NCI-H2107 treated with DMSO at 0.1 percent for 48 hours (cell line): ENCODE measurements around the gene SLC27A5.
A peak's percentile ranks its signal among the peaks of the same experiment; 100 is the strongest.
"Not testable (repeated sequence)": the region's sequence is repeated elsewhere in the genome, so short reads cannot be mapped to it uniquely, and the experiment has no call there.

Source experiments
- DNase-seq: peaks from one replicate; lab custom pipeline; 2025; ENCODE audit not compliant: unreplicated experiment; lab: John Stamatoyannopoulos, UW

SLC27A5 gene

GRCh38 chr19:58499021-58499927, 12.5 kb downstream of the SLC27A5 start:
- DNase-seq, result peak; percentile 92

- DNase-seq, result no peak
Observed at GRCh38 chr19:58498316-58499020, 13.3 kb downstream of the SLC27A5 start.

GRCh38 chr19:58497634-58498170, 14.1 kb downstream of the SLC27A5 start:
- no peak for DNase-seq

- DNase-seq, result no peak
Observed at GRCh38 chr19:58492265-58492664, 19.5 kb downstream of the SLC27A5 start.

GRCh38 chr19:58491393-58491792, 20.4 kb downstream of the SLC27A5 start:
- DNase-seq, result no peak

GRCh38 chr19:58484349-58484748, 27.4 kb downstream of the SLC27A5 start:
- not testable (repeated sequence) for DNase-seq

- no peak for DNase-seq
Observed at GRCh38 chr19:58483776-58484175, 28.0 kb downstream of the SLC27A5 start.

GRCh38 chr19:58482372-58482771, 29.4 kb downstream of the SLC27A5 start:
- no peak for DNase-seq

- no peak for DNase-seq
Observed at GRCh38 chr19:58480831-58481230, 31.0 kb downstream of the SLC27A5 start.

- no peak for DNase-seq
Observed at GRCh38 chr19:58480481-58480830, 31.3 kb downstream of the SLC27A5 start.

- DNase-seq, result no peak
Observed at GRCh38 chr19:58479736-58480480, 31.9 kb downstream of the SLC27A5 start.

- no peak for DNase-seq
Observed at GRCh38 chr19:58479303-58479702, 32.5 kb downstream of the SLC27A5 start.

GRCh38 chr19:58477871-58478270, 33.9 kb downstream of the SLC27A5 start:
- DNase-seq, result no peak

GRCh38 chr19:58477130-58477529, 34.7 kb downstream of the SLC27A5 start:
- DNase-seq, result no peak

GRCh38 chr19:58476498-58477015, 35.2 kb downstream of the SLC27A5 start:
- no peak for DNase-seq

- DNase-seq, result peak; percentile 82
Observed at GRCh38 chr19:58475714-58476497, 35.9 kb downstream of the SLC27A5 start, which contains the start of gene ZNF446. ZNF446 (plus strand) TSS chr19:58476352; CDS start chr19:58477219, 867 bp downstream.

- DNase-seq, result no peak
Observed at GRCh38 chr19:58474997-58475713, 36.6 kb downstream of the SLC27A5 start.

- DNase-seq, result no peak
Observed at GRCh38 chr19:58474291-58474996, 37.3 kb downstream of the SLC27A5 start.

GRCh38 chr19:58473775-58474174, 38.0 kb downstream of the SLC27A5 start:
- DNase-seq, result no peak
